NCI-H748 (cell line): ENCODE data around the gene SPN.
"Not testable (repeated sequence)": the region's sequence is repeated elsewhere in the genome, so short reads cannot be mapped to it uniquely, and the experiment has no call there.

ENCODE experiments used
- DNase-seq: peaks from one replicate; lab custom pipeline; 2025; ENCODE audit not compliant: unreplicated experiment; lab: John Stamatoyannopoulos, UW

SPN gene

GRCh38 chr16:29699324-29700219 is 36.5 kb downstream of the SPN start:
- no peak for DNase-seq

- peak; percentile 83 for DNase-seq
Measured at GRCh38 chr16:29700253-29700987, 37.4 kb downstream of the SPN start.

- DNase-seq = no peak
Measured at GRCh38 chr16:29701214-29701555, 38.1 kb downstream of the SPN start.

GRCh38 chr16:29702269-29702668 is 39.2 kb downstream of the SPN start:
- no peak for DNase-seq

- DNase-seq = no peak
Measured at GRCh38 chr16:29705030-29705429, 42.0 kb downstream of the SPN start.

- DNase-seq = not testable (repeated sequence)
Measured at GRCh38 chr16:29707160-29707559, 44.1 kb downstream of the SPN start.

GRCh38 chr16:29708917-29709600 is 46.0 kb downstream of the SPN start:
- DNase-seq = peak; percentile 79

- DNase-seq = peak; percentile 75
Measured at GRCh38 chr16:29709657-29710056, 46.6 kb downstream of the SPN start.

- peak; percentile 66 for DNase-seq
Measured at GRCh38 chr16:29710227-29711219, 47.5 kb downstream of the SPN start.

GRCh38 chr16:29712809-29713208 is 49.8 kb downstream of the SPN start:
- no peak for DNase-seq

- no peak for DNase-seq
Measured at GRCh38 chr16:29714396-29714795, 51.3 kb downstream of the SPN start.

GRCh38 chr16:29714972-29715371 is 51.9 kb downstream of the SPN start:
- DNase-seq = peak; percentile 16

- DNase-seq = no peak
Measured at GRCh38 chr16:29717113-29717512, 54.1 kb downstream of the SPN start.

- DNase-seq = no peak
Measured at GRCh38 chr16:29719063-29719462, 56.0 kb downstream of the SPN start.
